Memory B cell (primary cell): ENCODE measurements around the gene MBL2.
A peak's percentile ranks its signal among the peaks of the same experiment; 100 is the strongest.

Experiments used
- ATAC-seq: fragments of 150-1000 bp; cut with Tn5 transposase; 2 replicates; pipeline ENCODE4 v1.10.0; 2021; ENCODE audit warnings: low read depth, mild to moderate bottlenecking, moderate library complexity
- DNase-seq, 2 donors: peaks; one replicate each; pipeline ENCODE4 v3.0.0; 2022; ENCODE audit warnings: low spot score in 2 of 2
- H3K27ac Mint-ChIP-seq: one replicate; pipeline ENCODE4 v1.8.0; 2022; ENCODE audit warnings: mild to moderate bottlenecking, moderate library complexity, mixed read lengths
- H3K27me3 Mint-ChIP-seq: one replicate; pipeline ENCODE4 v1.8.0; 2022; ENCODE audit warnings: mixed read lengths
- H3K36me3 Mint-ChIP-seq: one replicate; pipeline ENCODE4 v1.8.0; 2022; ENCODE audit warnings: mild to moderate bottlenecking, mixed read lengths
- H3K4me1 Mint-ChIP-seq: one replicate; pipeline ENCODE4 v1.8.0; 2022; ENCODE audit warnings: mixed read lengths
- H3K4me3 Mint-ChIP-seq: one replicate; pipeline ENCODE4 v1.8.0; 2022; ENCODE audit warnings: mild to moderate bottlenecking, moderate library complexity, mixed read lengths
- H3K9me3 Mint-ChIP-seq: one replicate; pipeline ENCODE4 v1.8.0; 2022; ENCODE audit warnings: mixed read lengths

MBL2 gene

DNA sequence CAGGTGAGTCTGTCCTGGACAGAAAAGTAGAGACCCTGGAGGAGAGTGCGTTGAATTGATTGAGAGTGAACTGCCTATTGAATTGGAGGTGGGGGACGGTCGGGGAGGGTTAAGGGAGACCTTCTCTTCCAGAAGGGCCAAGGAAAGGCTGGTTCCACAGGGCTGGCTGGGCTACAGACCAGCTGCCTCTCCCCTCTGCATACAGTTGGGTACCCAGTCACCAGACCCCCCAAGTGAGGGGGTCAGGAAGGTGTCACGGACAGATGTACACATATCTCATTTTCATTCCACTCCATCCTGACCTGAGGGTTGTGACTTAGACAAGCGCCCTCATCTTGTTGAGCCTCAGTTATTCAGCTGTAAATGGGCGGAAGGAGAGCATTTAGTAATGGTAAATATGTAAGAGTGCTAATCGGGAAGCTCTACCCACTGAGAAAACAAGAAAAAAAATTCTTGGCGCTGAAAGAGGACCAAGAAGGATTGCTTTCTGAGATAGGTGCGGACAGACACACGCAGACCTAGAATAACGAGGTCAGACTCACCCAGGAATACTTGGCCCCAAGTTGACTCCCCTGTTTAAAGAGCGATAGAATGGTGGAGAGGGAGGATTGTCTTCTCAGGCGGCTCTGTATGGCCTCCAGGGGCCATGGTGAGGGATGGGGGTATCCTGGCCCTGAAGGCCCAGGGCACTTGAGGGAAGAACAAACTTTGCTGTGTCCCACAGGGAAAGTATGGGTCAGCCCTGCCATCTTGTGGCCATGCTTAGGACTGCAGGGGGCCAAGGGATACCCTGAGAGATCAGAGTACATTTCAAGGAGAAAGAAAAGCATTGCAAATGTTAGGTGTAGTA is 7.2 kb upstream of the MBL2 start:
- peak; percentile 42 for ATAC-seq
- Mint-ChIP-seq H3K4me3 (no peak overlapping the region), H3K27ac (no peak overlapping the region), H3K27me3 (peaks cover 2% of the 10 kb centered on the region), H3K36me3 (no peaks in the 10 kb centered on the region), H3K9me3 (peaks cover 3% of the 10 kb centered on the region), H3K4me1 (no peaks in the 10 kb centered on the region)
- DNase-seq, result peak; percentile 4 to 28

DNA sequence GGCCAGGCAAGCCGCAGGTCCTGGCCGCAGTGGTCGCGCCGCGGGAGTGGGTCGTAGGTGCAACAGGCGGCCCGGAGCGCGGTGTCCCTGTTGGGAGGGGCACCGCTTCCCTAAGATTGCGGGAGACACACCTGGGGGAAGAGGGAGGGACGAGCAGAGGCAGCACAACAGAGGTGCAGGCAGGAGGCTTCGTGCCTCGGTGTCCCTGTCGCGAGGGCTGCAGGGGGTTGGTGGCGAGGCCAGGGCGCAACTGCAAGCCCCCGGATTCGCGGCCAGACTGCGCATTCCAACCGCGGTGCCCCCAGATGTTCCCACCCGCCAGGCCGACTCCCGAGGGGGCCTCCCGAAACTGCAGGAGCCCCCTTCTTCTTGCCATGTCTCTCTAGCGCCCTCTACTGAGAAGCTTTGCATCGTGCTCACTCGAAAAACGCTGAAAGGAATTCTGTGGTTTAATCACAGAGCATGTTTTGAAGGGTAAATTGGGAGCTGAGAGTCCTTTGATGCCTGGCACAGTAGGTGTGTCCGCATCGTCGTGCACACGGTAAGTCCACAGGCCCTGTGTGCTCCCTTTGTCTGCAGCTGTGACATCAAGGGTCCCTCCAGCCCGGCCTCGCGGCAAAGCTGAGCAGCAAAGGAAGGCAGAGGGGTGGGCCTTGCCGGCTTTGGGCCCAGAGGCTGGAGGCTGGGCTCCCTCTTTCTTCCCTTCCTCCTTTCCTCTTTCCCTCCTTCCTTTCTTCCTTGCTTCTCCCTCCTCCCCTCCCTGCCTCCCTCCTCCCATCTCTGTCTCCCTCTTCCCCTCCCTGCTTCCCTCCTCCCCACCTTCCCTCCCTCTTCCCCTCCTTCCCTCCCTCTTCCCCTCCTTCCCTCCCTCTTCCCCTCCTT is 6.2 kb upstream of the MBL2 start:
- ATAC-seq (no peak), DNase-seq (no peak)
- peaks cover under 1% of the 10 kb centered on the region for H3K9me3 Mint-ChIP-seq
- no peak overlapping the region for H3K4me3 Mint-ChIP-seq
- H3K36me3 Mint-ChIP-seq, result no peaks in the 10 kb centered on the region
- peaks cover 2% of the 10 kb centered on the region for H3K27me3 Mint-ChIP-seq
- no peaks in the 10 kb centered on the region for H3K4me1 Mint-ChIP-seq
- no peak overlapping the region for H3K27ac Mint-ChIP-seq

DNA sequence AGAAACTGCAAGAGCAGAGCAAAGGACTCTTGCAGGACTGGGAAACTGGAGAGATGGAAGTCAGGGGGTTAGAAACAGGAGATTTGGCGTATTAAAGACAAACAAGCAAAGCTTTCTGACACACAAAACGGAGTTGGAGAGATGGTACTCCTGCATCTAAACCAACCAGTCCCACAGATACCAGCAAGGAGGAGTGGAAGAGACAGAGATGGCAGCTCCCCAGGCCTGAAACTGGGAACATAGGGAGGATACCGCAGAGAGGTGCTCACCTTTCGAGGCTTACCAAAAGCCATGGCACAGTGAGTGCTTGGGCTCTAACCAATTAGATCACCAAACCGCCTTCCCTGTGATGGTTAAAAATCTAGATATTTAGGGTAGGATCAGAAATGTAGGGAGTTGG is 4.8 kb upstream of the MBL2 start:
- no peak for ATAC-seq
- Mint-ChIP-seq H3K4me1 (no peaks in the 10 kb centered on the region), H3K9me3 (no peaks in the 10 kb centered on the region), H3K27ac (no peak overlapping the region), H3K4me3 (no peak overlapping the region), H3K36me3 (no peaks in the 10 kb centered on the region), H3K27me3 (peaks cover 2% of the 10 kb centered on the region)
- DNase-seq, result no peak

DNA sequence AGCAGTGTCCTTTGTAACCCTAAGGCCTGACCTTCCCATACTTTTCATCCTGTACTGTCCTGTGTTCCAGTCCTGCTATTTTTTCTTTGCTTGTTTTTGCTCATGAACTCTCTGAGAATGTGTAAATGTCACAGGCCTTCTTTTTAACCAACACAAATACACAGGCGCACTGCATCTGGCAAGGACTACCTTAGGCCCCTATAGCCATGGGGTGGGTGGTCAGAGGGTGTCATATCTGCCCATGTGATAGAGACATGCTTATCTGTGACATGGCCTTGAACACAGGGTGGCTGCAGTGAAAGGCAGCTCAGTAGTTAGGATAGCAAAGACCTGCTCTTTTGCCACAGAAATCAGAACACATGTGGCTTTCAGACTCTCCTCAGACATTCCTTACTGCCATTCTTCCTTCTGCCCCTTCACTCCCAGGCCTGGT is 3.9 kb upstream of the MBL2 start:
- H3K4me1 Mint-ChIP-seq, result no peaks in the 10 kb centered on the region
- no peak overlapping the region for H3K27ac Mint-ChIP-seq
- H3K9me3 Mint-ChIP-seq, result no peaks in the 10 kb centered on the region
- peaks cover 2% of the 10 kb centered on the region for H3K27me3 Mint-ChIP-seq
- H3K36me3 Mint-ChIP-seq, result no peaks in the 10 kb centered on the region
- DNase-seq (no peak), ATAC-seq (no peak)
- H3K4me3 Mint-ChIP-seq, result no peak overlapping the region

DNA sequence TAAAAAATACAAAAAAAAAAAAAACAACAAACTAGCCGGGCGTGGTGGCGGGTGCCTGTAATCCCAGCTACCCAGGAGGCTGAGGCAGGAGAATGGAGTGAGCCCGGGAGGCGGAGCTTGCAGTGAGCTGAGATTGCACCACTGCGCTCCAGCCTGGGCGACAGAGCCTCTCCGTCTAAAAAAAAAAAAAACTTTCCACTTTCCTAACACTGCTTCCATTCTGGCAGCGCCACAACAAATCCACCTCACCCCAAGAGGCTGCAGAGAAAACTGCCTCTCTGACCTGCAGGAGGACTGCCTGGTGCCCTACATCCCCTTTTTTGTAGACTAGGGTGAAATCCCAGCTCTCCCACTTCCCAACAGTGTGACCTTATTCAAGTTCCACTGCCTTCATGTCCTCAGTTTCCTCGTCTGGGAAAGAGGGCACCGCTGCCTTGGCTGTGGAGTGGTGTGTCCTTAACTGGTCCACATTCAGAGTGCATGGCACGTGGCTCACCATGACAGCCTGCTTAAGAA is 2.6 kb upstream of the MBL2 start:
- H3K27me3 Mint-ChIP-seq, result peaks cover 2% of the 10 kb centered on the region
- no peaks in the 10 kb centered on the region for H3K4me1 Mint-ChIP-seq
- H3K4me3 Mint-ChIP-seq, result no peak overlapping the region
- H3K9me3 Mint-ChIP-seq, result no peaks in the 10 kb centered on the region
- no peak for DNase-seq
- H3K27ac Mint-ChIP-seq, result no peak overlapping the region
- H3K36me3 Mint-ChIP-seq, result no peaks in the 10 kb centered on the region
- no peak for ATAC-seq

DNA sequence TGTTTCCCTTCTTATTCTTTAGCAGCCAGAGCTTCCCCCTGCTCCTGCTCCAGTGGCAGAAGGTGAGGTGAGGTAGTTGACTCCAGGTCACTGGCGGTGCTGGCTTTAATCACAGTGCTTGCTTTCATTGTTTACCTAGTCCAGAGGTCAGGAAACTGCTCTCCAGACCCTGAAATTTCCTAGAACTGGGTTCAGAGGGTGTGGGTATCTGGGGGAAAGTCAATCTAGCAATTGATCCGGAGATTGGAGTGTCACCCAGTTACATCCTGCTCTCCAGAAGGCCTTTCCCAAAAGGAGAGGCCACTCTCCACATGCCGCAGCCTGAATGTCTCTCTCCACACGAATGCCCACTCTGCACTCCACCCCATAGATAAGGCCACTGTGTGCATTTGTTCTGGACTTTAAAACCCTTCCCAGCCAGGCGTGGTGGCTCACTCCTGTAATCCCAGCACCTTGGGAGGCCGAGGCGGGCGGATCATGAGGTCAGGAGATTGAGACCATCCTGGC is 2.1 kb upstream of the MBL2 start:
- no peaks in the 10 kb centered on the region for H3K4me1 Mint-ChIP-seq
- H3K27ac Mint-ChIP-seq, result no peak overlapping the region
- no peaks in the 10 kb centered on the region for H3K36me3 Mint-ChIP-seq
- H3K27me3 Mint-ChIP-seq, result peaks cover 2% of the 10 kb centered on the region
- H3K4me3 Mint-ChIP-seq, result no peak overlapping the region
- no peaks in the 10 kb centered on the region for H3K9me3 Mint-ChIP-seq
- DNase-seq (no peak), ATAC-seq (no peak)

DNA sequence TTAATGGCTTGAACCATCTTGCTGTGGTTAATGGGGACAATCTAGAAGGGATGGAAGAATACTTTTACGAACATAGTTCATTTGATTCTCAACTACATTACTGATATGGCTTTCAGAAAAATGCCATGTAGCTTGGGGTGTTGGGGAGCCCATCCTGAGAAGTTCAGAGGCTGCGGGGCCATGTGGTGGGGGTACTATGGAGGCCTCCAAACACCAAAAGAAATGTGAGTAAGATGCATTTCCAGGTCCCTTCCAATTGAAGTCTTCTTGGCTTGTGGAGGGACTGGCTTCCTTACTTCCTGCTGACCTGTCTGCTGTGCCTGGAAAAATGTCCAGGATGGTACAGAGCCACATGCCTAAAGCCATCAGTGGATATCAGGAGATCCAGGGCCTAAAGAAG is 1.6 kb upstream of the MBL2 start:
- Mint-ChIP-seq H3K4me1 (no peaks in the 10 kb centered on the region), H3K36me3 (no peaks in the 10 kb centered on the region), H3K27me3 (no peaks in the 10 kb centered on the region), H3K27ac (no peak overlapping the region), H3K9me3 (no peaks in the 10 kb centered on the region), H3K4me3 (no peak overlapping the region)
- DNase-seq (no peak), ATAC-seq (no peak)

DNA sequence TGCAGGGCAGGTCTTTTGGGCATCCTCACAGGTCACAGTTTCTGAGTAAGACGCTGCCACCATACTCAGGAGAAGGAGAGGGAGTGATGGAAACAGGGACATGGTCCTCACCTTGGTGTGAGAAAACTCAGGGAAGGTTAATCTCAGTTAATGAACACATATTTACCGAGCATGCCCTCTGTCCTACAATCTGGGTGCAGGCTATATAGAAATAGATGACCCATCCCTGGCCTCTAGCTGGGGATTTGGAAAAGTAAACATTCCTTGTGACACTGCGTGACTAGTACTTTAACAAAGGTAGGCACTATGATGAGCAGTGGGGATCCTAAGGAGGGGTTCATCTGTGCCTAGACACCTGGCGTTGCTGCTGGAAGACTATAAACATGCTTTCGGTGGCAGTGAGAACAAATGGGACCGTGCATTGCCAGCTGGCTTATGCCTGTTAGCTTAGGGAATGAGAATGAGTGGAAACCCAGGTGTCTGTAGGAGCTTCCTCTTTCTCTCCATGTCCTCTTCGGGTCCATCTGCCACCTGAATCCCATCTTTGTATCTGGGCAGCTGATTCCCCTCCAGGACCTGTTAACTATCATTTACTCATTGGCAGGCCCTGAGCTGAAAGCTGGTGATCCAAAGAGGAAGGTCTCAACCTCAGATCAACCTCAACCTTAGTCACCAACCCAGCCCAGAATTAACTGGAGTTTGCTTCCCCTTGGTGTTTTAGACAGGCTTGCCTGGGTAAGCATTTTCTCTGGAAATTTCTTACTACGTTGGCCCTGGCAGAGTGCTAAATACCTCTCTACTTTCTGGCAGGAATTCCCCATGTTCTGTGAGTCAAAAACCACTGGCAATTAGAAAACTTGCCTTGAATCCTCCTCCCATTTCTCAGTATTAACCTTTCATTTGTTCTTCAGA is 794 bp downstream of the MBL2 start:
- DNase-seq, result no peak
- H3K36me3 Mint-ChIP-seq, result no peaks in the 10 kb centered on the region
- H3K27ac Mint-ChIP-seq, result no peak overlapping the region
- no peak for ATAC-seq
- H3K4me3 Mint-ChIP-seq, result no peak overlapping the region
- no peaks in the 10 kb centered on the region for H3K9me3 Mint-ChIP-seq
- no peaks in the 10 kb centered on the region for H3K4me1 Mint-ChIP-seq
- no peaks in the 10 kb centered on the region for H3K27me3 Mint-ChIP-seq

DNA sequence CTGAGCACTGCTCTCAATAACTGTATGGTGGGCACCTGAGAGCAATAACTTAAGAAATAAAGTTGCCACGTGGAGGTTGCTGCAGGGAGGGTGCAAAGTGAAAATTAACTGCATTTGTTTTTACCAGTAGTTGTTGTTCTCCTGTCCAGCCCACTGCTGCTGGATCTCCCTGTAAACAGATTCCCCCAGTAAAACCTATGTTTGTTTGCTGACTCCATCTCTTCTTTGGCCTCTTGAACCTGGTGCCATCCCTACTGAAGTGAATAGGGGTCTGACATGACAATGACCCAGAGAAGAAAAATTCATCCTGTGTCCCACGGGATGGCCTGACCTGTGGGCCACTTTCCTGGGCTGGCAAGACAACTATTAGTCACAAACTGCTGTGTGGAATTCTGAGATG is 1.7 kb downstream of the MBL2 start:
- Mint-ChIP-seq H3K36me3 (no peaks in the 10 kb centered on the region), H3K4me1 (no peaks in the 10 kb centered on the region), H3K27me3 (no peaks in the 10 kb centered on the region), H3K9me3 (no peaks in the 10 kb centered on the region), H3K4me3 (no peak overlapping the region), H3K27ac (no peak overlapping the region)
- ATAC-seq (no peak), DNase-seq (no peak)

DNA sequence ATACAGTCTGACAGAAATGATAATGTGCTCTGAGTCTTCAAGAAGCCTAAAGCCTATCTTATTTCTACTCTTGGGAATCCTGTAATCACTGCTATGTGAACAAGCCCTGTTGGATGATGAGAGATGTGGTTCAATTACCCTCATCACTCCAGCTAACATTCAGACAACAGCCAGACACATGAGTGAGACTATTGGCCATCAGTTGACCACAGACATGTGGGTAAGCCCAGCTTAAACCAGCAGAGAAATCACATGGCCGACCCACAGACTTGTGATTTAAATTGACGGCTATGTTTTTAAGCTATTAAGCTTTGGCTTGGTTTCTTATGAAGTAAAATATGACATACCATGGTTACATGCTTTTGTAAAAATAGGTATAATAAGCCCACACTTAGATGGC is 2.6 kb downstream of the MBL2 start:
- no peaks in the 10 kb centered on the region for H3K9me3 Mint-ChIP-seq
- ATAC-seq, result no peak
- no peak for DNase-seq
- H3K4me1 Mint-ChIP-seq, result no peaks in the 10 kb centered on the region
- no peaks in the 10 kb centered on the region for H3K27me3 Mint-ChIP-seq
- no peaks in the 10 kb centered on the region for H3K36me3 Mint-ChIP-seq
- no peak overlapping the region for H3K27ac Mint-ChIP-seq
- H3K4me3 Mint-ChIP-seq, result no peak overlapping the region

DNA sequence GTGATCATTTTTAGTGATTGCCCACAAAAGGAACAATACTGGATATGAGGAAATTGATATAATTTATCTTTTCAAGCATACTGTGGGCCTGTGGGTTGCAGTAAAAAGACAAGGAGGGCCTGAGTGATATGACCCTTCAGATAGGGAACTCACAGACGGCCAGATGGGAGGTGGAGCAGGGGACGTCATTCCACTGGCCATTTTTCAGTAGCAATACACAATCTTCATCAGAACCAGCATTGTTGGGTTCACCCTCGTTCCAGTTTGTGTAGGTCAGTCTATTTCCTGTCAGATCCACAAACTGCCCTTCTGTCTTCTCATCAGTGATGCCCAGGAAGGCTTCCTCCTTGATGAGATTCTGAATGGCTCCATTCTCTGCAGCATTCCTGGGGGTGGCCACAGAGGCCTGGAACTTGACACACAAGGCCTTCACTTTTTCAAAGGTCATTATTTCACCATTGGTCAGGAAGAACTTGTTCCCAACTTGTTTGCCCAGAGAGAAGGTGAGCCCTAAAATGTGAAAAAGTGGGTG is 4.5 kb downstream of the MBL2 start:
- ATAC-seq (no peak), DNase-seq (no peak)
- Mint-ChIP-seq H3K27me3 (no peaks in the 10 kb centered on the region), H3K27ac (no peak overlapping the region), H3K4me3 (no peak overlapping the region), H3K9me3 (no peaks in the 10 kb centered on the region), H3K36me3 (no peaks in the 10 kb centered on the region), H3K4me1 (no peaks in the 10 kb centered on the region)

DNA sequence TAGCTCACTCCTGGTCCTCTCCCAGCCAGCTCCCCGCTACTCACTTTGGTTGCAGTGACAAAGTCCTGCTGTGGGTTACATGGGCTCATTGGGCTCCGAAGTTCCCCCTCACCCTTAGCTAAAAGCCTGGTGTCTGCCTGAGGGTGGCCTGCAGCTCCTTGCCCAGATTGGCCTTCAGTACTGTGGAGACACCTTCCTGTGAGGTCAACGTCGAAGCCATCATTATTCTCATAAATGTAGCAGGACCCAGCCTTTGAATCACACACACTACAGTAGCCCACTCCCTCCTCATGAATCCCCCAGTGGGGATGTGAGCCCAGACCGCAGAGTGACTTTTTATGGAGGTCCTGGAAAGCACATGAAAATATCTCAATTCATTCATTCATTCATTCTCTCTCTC is 10.5 kb downstream of the MBL2 start:
- Mint-ChIP-seq H3K4me3 (no peak overlapping the region), H3K4me1 (no peaks in the 10 kb centered on the region), H3K27ac (no peak overlapping the region), H3K27me3 (peaks cover 2% of the 10 kb centered on the region), H3K36me3 (no peaks in the 10 kb centered on the region), H3K9me3 (peaks cover 2% of the 10 kb centered on the region)
- no peak for ATAC-seq
- DNase-seq, result no peak

DNA sequence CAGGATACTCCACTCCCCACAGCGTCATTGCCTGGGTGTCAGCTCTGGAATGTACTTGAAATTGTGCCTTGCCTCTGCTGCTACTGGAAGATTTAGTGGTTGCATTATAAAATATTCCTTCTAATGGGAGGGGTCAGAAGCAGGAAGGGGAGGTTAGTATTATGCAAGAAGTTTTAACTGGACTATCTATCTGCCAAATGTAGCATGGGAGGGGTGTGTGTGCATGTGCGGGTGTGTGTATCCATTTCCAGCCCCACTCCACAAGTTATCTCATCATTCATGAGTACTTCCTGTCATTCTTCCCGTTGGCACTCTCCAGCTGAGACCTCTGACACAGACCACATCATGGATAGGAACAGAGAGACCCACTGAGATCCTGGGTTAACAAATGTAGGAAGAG is 13.4 kb downstream of the MBL2 start:
- H3K36me3 Mint-ChIP-seq, result no peaks in the 10 kb centered on the region
- no peaks in the 10 kb centered on the region for H3K4me1 Mint-ChIP-seq
- H3K27ac Mint-ChIP-seq, result no peak overlapping the region
- no peak overlapping the region for H3K4me3 Mint-ChIP-seq
- H3K9me3 Mint-ChIP-seq, result peaks cover 2% of the 10 kb centered on the region
- DNase-seq, result no peak
- ATAC-seq, result no peak
- H3K27me3 Mint-ChIP-seq, result peaks cover 3% of the 10 kb centered on the region
